ENCODE data around the gene GABBR2. TPM values are rescaled to one million over a fixed set of nuclear protein-coding genes. Genes with fewer than 3 reads are reported as not detected.

The GABBR2 gene
- polyA plus RNA-seq, 1 donor (not counting 4 experiments of a cell fraction or from before 2014, with no cell fraction given): 0.01 TPM

DNA sequence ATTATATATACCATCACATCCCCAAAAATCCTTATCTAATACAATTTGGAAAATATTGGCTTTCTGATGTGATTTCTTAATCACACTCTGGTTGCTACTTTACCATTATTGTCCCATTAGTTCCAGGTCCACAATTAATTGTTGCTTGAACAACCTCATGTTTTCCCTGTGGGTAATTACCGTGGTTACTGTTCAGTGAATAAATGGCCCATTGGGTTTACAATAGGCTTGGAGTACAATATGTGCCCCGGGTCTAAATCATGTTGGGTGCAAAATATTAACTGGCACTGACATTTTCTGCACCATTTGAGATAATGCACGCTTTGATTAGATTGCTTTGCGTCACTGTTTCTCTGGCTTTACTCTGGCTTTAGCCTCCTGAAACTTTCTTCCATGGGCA lies 163.7 kb downstream of the GABBR2 start:
- Histone ChIP-seq H3K9ac (ENCODE audit: control insufficient read depth, extremely low read depth, insufficient read depth, low read length) (no peak overlapping the region), H3K4me3 (ENCODE audit: control insufficient read depth in 2 of 3, extremely low read depth in 1 of 3, insufficient read depth in 2 of 3, low read depth in 1 of 3, low read length in 3 of 3) (no peak overlapping the region), H3K36me3 (ENCODE audit: control insufficient read depth in 2 of 2, extremely low read depth in 1 of 2, insufficient read depth in 2 of 2, low read length in 2 of 2) (no peaks in the 10 kb centered on the region), H4K20me1 (ENCODE audit: control insufficient read depth, extremely low read depth, insufficient read depth, low read length) (no peaks in the 10 kb centered on the region), H3K27me3 (ENCODE audit: control insufficient read depth, extremely low read depth, insufficient read depth, low read length) (peaks cover 12% of the 10 kb centered on the region), H3K27ac (ENCODE audit: control insufficient read depth, insufficient read depth, low read length) (no peak overlapping the region), H2AFZ (ENCODE audit: control insufficient read depth, low read length) (no peak overlapping the region), H3K9me1 (ENCODE audit: control insufficient read depth, extremely low read depth, insufficient read depth, low read length) (no peaks in the 10 kb centered on the region), H3K79me2 (ENCODE audit: control insufficient read depth, insufficient read depth, low read length) (no peaks in the 10 kb centered on the region), H3K4me1 (ENCODE audit: control insufficient read depth, extremely low read depth, insufficient read depth, low read length) (no peaks in the 10 kb centered on the region), H3K4me2 (ENCODE audit: control insufficient read depth, extremely low read depth, insufficient read depth, low read depth, low read length) (no peak overlapping the region), H3K9me3 (ENCODE audit: control insufficient read depth, low read depth, low read length) (no peaks in the 10 kb centered on the region)
- TF ChIP-seq, protein P1, sequence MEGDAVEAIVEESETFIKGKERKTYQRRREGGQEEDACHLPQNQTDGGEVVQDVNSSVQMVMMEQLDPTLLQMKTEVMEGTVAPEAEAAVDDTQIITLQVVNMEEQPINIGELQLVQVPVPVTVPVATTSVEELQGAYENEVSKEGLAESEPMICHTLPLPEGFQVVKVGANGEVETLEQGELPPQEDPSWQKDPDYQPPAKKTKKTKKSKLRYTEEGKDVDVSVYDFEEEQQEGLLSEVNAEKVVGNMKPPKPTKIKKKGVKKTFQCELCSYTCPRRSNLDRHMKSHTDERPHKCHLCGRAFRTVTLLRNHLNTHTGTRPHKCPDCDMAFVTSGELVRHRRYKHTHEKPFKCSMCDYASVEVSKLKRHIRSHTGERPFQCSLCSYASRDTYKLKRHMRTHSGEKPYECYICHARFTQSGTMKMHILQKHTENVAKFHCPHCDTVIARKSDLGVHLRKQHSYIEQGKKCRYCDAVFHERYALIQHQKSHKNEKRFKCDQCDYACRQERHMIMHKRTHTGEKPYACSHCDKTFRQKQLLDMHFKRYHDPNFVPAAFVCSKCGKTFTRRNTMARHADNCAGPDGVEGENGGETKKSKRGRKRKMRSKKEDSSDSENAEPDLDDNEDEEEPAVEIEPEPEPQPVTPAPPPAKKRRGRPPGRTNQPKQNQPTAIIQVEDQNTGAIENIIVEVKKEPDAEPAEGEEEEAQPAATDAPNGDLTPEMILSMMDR (optimal IDR thresholded peaks at IDR 0.05 in 1 of 3, IDR thresholded peaks at IDR 0.05 in 1 of 3, conservative IDR thresholded peaks at IDR 0.05 in 1 of 3; ENCODE audit: extremely low read depth in 1 of 3, insufficient read depth in 2 of 3, low read length in 3 of 3): no peak
- no peak for TF ChIP-seq EZH2 (IDR thresholded peaks at IDR 0.05; ENCODE audit: low read length)
- dilution Hi-C loops (cut with MboI; ENCODE audit: extremely low pct_ligation_motif_present, low sequenced_read_pairs): no loop called here
- no peak for DNase-seq (ENCODE audit: low read depth, low spot score)
- no peak for FAIRE-seq

DNA sequence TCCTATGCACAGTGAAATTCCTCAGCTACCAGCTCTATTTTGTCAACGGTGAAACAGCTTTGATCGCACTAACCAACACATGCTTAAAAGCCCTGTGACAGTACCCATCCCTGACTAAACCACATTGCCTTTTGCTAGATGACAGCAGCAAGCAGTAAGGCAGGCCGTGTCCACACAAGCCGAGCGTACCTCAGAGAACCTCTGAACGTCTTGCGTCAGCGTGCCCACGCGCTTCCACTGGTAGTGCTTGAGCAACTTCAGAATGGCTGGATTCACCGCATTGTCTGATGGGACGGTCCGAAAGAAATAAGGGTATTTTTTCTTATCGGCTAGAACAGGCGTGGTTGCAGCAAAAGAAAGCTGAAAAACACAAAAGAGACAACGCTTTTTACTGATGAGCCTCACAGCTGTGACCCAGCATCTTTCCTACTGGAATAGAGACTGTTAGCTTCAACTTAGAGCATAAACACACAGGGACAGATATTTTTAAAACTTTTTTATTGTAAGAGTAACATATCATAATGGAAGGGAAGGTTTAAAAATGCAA lies 167.0 kb downstream of the GABBR2 start:
- H4K20me1 ChIP-seq (ENCODE audit: control insufficient read depth, extremely low read depth, insufficient read depth, low read length): no peaks in the 10 kb centered on the region
- H3K9ac ChIP-seq (ENCODE audit: control insufficient read depth, extremely low read depth, insufficient read depth, low read length): no peak overlapping the region
- H3K9me3 ChIP-seq (ENCODE audit: control insufficient read depth, low read depth, low read length): no peaks in the 10 kb centered on the region
- H3K27me3 ChIP-seq (ENCODE audit: control insufficient read depth, extremely low read depth, insufficient read depth, low read length): peaks cover 6% of the 10 kb centered on the region
- dilution Hi-C loops (cut with MboI; ENCODE audit: extremely low pct_ligation_motif_present, low sequenced_read_pairs): no loop called here
- TF ChIP-seq, protein P1 (optimal IDR thresholded peaks at IDR 0.05 in 1 of 3, IDR thresholded peaks at IDR 0.05 in 1 of 3, conservative IDR thresholded peaks at IDR 0.05 in 1 of 3; ENCODE audit: extremely low read depth in 1 of 3, insufficient read depth in 2 of 3, low read length in 3 of 3): no peak
- TF ChIP-seq EZH2 (IDR thresholded peaks at IDR 0.05; ENCODE audit: low read length): no peak
- no peak overlapping the region for H3K27ac ChIP-seq (ENCODE audit: control insufficient read depth, insufficient read depth, low read length)
- DNase-seq (ENCODE audit: low read depth, low spot score) (no peak), FAIRE-seq (no peak)
- H2AFZ ChIP-seq (ENCODE audit: control insufficient read depth, low read length): no peak overlapping the region
- no peaks in the 10 kb centered on the region for H3K36me3 ChIP-seq (ENCODE audit: control insufficient read depth in 2 of 2, extremely low read depth in 1 of 2, insufficient read depth in 2 of 2, low read length in 2 of 2)
- no peaks in the 10 kb centered on the region for H3K79me2 ChIP-seq (ENCODE audit: control insufficient read depth, insufficient read depth, low read length)
- H3K4me3 ChIP-seq (ENCODE audit: control insufficient read depth in 2 of 3, extremely low read depth in 1 of 3, insufficient read depth in 2 of 3, low read depth in 1 of 3, low read length in 3 of 3): no peak overlapping the region
- no peaks in the 10 kb centered on the region for H3K9me1 ChIP-seq (ENCODE audit: control insufficient read depth, extremely low read depth, insufficient read depth, low read length)
- H3K4me2 ChIP-seq (ENCODE audit: control insufficient read depth, extremely low read depth, insufficient read depth, low read depth, low read length): no peak overlapping the region
- H3K4me1 ChIP-seq (ENCODE audit: control insufficient read depth, extremely low read depth, insufficient read depth, low read length): no peaks in the 10 kb centered on the region
